B cell (primary cell): ENCODE results near the gene SEC22B.
"Not testable (repeated sequence)": the region's sequence is repeated elsewhere in the genome, so short reads cannot be mapped to it uniquely, and the experiment has no call there.

Experiments
- CTCF ChIP-seq: fragments of 200-600 bp; IDR thresholded peaks from one replicate; pipeline ENCODE4 v1.8.0; 2022; ENCODE audit warnings: antibody characterized with exemption, mild to moderate bottlenecking
- EZH2 ChIP-seq: IDR thresholded peaks from 2 replicates; pipeline ENCODE4 v1.6.1; 2012; ENCODE audit warnings: borderline replicate concordance, low read depth, mild to moderate bottlenecking, moderate library complexity, low read length; ENCODE audit not compliant: insufficient read depth, poor library complexity, severe bottlenecking

GRCh38 chr1:120217933-120218332 is 41.6 kb upstream of the SEC22B start:
- not testable (repeated sequence) for TF ChIP-seq CTCF, EZH2
